Mammary epithelial cell (primary cell): ENCODE measurements around the gene NOSTRIN.

Experiments
- CTCF ChIP-seq, 2 donors: IDR thresholded peaks in 1 of 2; conservative IDR thresholded peaks in 1 of 2; 2 replicates each; pipeline ENCODE4 v1.5.1; 2011 to 2012; ENCODE audit warnings: inconsistent platforms in 2 of 2, low read length in 2 of 2, mild to moderate bottlenecking in 2 of 2, control low read depth in 1 of 2, low read depth in 1 of 2; ENCODE audit not compliant: insufficient read depth in 1 of 2; ENCODE audit errors: extremely low read depth in 1 of 2
- EZH2 ChIP-seq: IDR thresholded peaks from 2 replicates; pipeline ENCODE4 v1.6.1; 2012; ENCODE audit warnings: low read length, inconsistent platforms, borderline replicate concordance

- TF ChIP-seq CTCF (conservative IDR thresholded peaks at IDR 0.05 in 1 of 2, IDR thresholded peaks at IDR 0.05 in 1 of 2; ENCODE audit: extremely low read depth in 1 of 2, insufficient read depth in 1 of 2, low read depth in 1 of 2, low read length in 2 of 2) (no peak), EZH2 (no peak)
These were observed 17.4 kb upstream of the NOSTRIN start for GRCh38 chr2:168784993-168785392.
